ENCODE data around the gene PLXNB2.

DNA sequence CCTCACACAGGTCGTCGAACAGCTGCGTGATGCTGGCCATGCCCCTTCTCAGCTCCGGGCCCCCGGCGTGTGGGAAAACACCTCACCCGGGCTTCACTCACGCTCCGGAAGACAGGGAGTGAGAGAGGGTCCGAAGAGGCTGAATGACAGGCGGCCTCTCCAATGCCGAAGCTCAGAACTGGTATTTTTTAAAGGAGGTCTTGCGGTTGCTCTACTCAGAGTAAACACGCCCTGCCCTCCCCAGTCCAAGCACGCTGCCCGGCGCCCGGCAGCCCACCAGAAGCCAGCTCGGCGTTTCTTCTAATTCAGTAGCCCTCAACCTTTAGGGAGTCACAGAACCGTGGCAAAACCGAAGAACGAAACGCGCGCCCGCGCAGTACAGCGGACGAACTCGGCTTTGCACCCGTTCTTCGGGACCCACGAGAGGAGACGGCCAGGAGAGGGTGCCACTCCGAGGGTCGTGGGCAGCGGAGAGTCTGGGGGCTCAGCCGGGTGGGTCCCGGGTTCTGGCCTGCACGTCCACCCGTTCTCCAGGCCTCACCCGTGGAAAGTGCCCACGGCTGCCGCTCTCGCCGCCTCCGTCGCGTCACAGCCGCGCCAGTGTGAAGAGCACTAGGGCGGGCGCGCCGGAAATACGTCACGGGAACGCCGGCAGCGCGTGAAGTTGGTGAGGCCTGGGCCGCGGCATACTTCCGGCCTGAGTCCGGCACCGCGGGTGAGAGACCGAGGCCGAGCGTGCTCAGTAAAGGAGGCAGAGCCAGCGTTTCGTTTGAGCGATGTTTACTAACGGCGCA, 62.8 kb downstream of the PLXNB2 start, which contains the start of gene TUBGCP6:
- TF ChIP-seq, protein P1, sequence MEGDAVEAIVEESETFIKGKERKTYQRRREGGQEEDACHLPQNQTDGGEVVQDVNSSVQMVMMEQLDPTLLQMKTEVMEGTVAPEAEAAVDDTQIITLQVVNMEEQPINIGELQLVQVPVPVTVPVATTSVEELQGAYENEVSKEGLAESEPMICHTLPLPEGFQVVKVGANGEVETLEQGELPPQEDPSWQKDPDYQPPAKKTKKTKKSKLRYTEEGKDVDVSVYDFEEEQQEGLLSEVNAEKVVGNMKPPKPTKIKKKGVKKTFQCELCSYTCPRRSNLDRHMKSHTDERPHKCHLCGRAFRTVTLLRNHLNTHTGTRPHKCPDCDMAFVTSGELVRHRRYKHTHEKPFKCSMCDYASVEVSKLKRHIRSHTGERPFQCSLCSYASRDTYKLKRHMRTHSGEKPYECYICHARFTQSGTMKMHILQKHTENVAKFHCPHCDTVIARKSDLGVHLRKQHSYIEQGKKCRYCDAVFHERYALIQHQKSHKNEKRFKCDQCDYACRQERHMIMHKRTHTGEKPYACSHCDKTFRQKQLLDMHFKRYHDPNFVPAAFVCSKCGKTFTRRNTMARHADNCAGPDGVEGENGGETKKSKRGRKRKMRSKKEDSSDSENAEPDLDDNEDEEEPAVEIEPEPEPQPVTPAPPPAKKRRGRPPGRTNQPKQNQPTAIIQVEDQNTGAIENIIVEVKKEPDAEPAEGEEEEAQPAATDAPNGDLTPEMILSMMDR (IDR thresholded peaks at IDR 0.05; ENCODE audit: low read depth, low read length, poor library complexity, severe bottlenecking) = peak; percentile 20
- TF ChIP-seq EZH2phosphoT487 (IDR thresholded peaks at IDR 0.05; ENCODE audit: borderline replicate concordance, low read length) = no peak
